Activated naive CD4-positive, alpha-beta T cell treated with anti-CD3 and anti-CD28 coated beads, Interleukin-2, amount 10 ng/mL, durations not matched to agents 7 days and 5 days (primary cell): ENCODE results near the gene TMEM143.

Experiments
- CTCF ChIA-PET: fragments of 350-600 bp; sonication (Branson Sonifier 250); formaldehyde crosslinking; loops from one replicate; lab custom pipeline; 2021; ENCODE audit warnings: antibody characterized with exemption; lab: Charles Lee
- DNase-seq: peaks from one replicate; pipeline ENCODE4 v3.0.0-alpha.2; 2020
- H3K27ac Mint-ChIP-seq: one replicate; pipeline ENCODE4 v1.8.0; 2021; ENCODE audit warnings: mild to moderate bottlenecking, moderate library complexity, mixed read lengths
- H3K27me3 Mint-ChIP-seq: one replicate; pipeline ENCODE4 v1.8.0; 2021; ENCODE audit warnings: mild to moderate bottlenecking, mixed read lengths
- H3K36me3 Mint-ChIP-seq: one replicate; pipeline ENCODE4 v1.8.0; 2021; ENCODE audit warnings: mixed read lengths
- H3K4me1 Mint-ChIP-seq: one replicate; pipeline ENCODE4 v1.8.0; 2021; ENCODE audit warnings: mixed read lengths
- H3K4me3 Mint-ChIP-seq: one replicate; pipeline ENCODE4 v1.8.0; 2021; ENCODE audit warnings: mild to moderate bottlenecking, moderate library complexity, mixed read lengths
- H3K9me3 Mint-ChIP-seq: one replicate; pipeline ENCODE4 v1.8.0; 2021; ENCODE audit warnings: mixed read lengths

TMEM143 gene

DNA sequence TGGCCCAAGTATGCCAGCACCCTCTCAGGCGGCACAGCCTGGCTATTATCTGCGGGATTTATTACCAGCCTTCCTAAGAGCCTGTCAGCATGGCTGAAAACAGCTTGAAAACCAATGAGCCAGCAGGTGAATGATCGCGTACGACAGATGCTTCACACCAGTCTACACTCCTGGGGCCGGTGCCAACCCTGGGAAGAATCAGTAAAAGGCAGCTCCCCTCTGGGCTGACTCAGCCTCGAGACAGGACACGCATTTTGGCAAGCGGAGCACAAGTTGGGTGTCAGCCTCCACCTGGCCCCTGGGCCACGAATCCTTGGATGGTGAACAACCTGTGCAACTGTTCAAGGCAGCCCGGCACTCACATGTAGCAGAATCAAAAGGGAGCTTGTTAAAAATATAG is 22.7 kb downstream of the TMEM143 start:
- CTCF ChIA-PET: interaction anchor here (1.0 to 2.2 kb wide), 3 partner anchors 10 to 27 kb away, joined by 3 to 8 read pairs (median 4); no protein-coding TSS in a partner anchor
- H3K9me3 Mint-ChIP-seq: no peaks in the 10 kb centered on the region
- H3K27ac Mint-ChIP-seq: no peak overlapping the region
- peaks cover 7% of the 10 kb centered on the region for H3K36me3 Mint-ChIP-seq
- no peak for DNase-seq
- H3K4me1 Mint-ChIP-seq: no peaks in the 10 kb centered on the region
- H3K4me3 Mint-ChIP-seq: no peak overlapping the region
- no peaks in the 10 kb centered on the region for H3K27me3 Mint-ChIP-seq

DNA sequence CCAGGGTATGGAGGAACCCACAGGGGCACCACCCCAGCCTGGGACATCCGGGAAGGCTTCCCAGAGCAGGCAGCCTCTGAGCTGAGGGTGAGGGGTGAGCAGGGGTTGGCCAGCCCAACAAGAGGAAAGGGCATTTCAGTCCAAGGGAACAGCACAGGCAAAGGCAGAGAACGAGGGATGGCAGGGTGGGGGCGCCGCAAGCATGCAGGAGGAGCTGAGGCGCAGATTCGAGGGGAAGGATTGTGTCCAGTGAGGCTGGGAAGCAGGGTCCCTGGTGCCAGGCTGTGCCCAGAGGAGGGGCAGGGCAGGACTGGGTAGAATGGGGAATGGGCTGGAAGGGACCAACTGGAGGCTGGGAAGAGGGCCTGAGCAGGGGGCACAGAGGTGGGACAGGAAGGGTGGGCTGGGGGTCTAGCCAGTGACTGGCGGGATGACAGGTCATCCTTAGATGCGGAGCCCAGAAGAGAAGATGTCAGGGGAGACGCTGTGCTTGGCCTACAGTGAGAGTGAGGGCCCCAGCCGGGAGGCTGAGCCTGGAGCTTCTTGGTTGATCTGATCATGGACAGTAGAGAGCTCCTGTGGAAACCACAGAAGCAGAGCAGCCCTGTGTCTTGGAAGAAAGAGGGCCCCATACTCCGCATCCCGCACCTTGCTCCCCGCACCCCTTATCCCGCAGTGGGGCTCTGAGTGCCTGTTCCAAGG is 24.8 kb downstream of the TMEM143 start:
- H3K27me3 Mint-ChIP-seq: no peaks in the 10 kb centered on the region
- H3K36me3 Mint-ChIP-seq: peaks cover 7% of the 10 kb centered on the region
- CTCF ChIA-PET: no interaction called here
- DNase-seq: no peak
- no peaks in the 10 kb centered on the region for H3K9me3 Mint-ChIP-seq
- no peak overlapping the region for H3K4me3 Mint-ChIP-seq
- peaks cover 10% of the 10 kb centered on the region for H3K4me1 Mint-ChIP-seq
- H3K27ac Mint-ChIP-seq: no peak overlapping the region

DNA sequence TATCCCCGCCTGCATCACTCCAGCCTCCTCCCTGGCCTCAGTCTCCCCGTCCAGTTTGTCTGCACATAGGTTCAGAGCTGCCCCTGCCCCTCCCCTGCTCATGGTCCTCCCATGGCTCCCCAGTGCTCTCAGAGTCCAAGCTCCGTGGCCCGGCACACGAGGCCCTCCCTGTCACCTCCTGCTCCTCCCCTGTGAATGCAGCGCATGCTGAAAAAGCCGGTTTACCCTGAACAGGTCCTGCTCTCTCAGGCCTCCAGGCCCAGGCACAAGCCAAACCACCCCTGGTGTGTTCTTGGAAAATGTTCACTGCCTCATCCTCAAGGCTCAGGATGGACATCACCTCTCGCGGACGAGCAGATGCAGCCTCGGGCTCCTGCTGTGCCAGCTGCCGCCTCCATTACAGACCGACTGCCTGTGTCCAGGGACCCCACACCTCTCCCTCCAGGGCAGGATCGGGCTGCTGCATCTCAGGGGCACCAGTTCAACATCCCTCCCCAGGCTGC is 25.4 kb downstream of the TMEM143 start:
- H3K36me3 Mint-ChIP-seq: peaks cover 7% of the 10 kb centered on the region
- peaks cover 11% of the 10 kb centered on the region for H3K4me1 Mint-ChIP-seq
- no peak overlapping the region for H3K27ac Mint-ChIP-seq
- CTCF ChIA-PET: no interaction called here
- H3K27me3 Mint-ChIP-seq: no peaks in the 10 kb centered on the region
- H3K9me3 Mint-ChIP-seq: no peaks in the 10 kb centered on the region
- no peak overlapping the region for H3K4me3 Mint-ChIP-seq
- DNase-seq: no peak

DNA sequence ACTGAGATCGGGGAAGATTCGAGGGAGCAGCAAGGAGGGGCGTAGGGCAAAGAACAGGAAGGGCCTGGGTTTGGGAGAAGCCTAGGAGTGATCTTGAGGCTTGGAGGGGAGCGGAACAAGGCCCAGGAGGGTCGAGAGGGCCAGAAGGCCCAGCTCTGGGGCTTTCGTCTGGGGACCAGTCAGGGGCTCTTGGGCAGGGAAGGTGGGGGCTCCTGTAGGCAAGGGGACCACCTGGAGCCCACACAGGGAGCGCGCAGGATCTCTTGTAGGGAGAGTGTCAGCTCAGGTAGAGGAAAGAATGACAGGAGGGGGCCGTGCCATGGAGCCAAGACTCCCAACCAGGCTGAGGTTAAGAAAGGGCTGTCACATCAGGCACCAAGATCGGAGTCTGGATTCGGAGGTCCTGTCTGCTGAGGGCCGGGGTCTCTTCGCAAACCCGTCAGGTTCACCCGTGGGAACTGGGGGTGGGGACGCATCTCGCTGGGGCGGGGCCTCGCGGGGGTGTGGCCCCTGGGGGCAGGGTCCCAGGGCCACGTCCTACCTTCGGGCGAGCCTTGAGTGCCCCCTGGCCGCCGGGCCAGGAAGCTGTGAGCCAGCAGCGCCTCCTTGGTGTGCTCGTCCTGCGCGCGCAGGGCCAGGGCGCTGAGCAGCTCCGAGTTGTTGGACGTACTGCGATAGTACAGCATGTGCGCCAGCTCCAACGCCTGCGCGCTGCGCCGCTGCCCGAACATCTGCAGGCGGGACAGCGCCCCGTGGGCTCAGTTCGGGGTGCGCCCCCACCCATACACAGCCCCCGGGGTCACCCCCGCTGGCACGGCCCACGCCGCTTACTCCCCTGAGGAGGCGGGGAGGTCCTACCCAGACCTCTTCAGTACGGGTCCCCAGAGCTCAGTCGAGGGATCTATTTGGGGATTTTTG is 30.0 kb downstream of the TMEM143 start:
- Mint-ChIP-seq H3K4me1 (peaks cover 49% of the 10 kb centered on the region), H3K9me3 (no peaks in the 10 kb centered on the region), H3K4me3 (peak overlapping the region; percentile 90), H3K27me3 (no peaks in the 10 kb centered on the region), H3K36me3 (peaks cover 30% of the 10 kb centered on the region), H3K27ac (peak overlapping the region; percentile 96)
- DNase-seq: peak; percentile 96
- CTCF ChIA-PET: interaction anchor here (0.6 to 9.2 kb wide), 22 partner anchors 11 to 283 kb away, joined by 3 to 179 read pairs (median 4); partner anchors contain the start of genes EMP3 and KDELR1

DNA sequence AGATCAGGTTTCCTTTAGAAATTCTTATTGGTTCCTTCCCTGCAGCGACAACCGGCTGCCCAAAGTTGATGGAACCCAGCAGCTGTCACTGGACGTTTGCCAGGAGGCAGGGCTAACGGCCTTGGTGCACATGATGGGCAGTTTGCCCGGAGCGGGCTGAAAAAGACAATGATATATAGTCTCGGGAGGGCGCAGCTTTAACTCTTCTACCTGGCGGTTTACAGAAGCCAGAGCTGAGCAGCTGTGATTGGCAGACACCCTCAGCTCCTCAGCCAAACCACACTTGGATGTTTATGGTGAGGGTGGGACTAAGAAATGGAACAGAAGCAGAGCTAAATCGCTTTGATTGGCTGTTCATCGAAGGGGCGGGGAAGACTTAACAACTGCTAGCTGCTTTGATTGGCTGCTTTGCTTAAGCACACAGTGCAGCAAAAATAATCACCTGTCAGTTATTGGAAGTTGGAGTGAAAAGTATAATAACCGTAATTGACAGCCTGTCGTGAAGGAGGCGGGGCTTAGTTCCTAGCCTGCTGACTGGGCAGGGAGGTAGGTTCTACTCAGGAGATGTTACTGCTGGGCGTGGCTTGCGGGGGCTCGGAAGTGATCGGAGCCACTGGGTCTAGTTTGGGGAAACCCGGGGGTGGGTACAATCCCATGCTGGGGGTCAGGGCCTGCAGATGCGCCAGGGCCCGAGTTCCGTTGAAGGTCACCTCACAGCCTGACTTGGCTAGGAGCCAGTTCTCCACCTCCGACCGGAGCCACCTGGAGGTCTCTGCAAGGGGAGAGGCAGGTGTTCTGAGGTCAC is 30.9 kb downstream of the TMEM143 start:
- Mint-ChIP-seq H3K4me3 (peak overlapping the region; percentile 90), H3K4me1 (peaks cover 55% of the 10 kb centered on the region), H3K36me3 (peaks cover 36% of the 10 kb centered on the region), H3K9me3 (peaks cover 3% of the 10 kb centered on the region), H3K27ac (peak overlapping the region; percentile 96), H3K27me3 (no peaks in the 10 kb centered on the region)
- peak; percentile 99 for DNase-seq
- CTCF ChIA-PET: interaction anchor here (0.8 to 9.2 kb wide), 14 partner anchors 11 to 284 kb away, joined by 3 to 179 read pairs (median 4); partner anchors contain the start of genes EMP3 and KDELR1

DNA sequence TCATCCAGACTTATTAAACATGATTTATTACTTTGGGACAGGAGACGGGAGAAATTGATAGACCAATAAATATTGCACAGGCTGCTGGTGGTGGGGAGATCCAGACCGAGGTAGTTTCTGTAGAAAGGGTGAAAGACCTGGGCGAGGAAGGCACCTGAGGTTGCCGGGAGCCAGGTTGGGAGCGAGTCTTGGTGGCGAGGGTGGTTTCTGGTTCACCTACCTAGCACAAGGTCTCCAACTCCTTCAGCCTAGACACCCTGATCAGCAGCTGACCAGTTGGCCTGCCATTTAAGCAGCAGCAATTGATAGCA is 31.4 kb downstream of the TMEM143 start:
- Mint-ChIP-seq H3K4me3 (peak overlapping the region; percentile 90), H3K27ac (peak overlapping the region; percentile 96), H3K36me3 (peaks cover 42% of the 10 kb centered on the region), H3K9me3 (peaks cover 3% of the 10 kb centered on the region), H3K4me1 (peaks cover 61% of the 10 kb centered on the region), H3K27me3 (no peaks in the 10 kb centered on the region)
- CTCF ChIA-PET: interaction anchor here (0.8 to 9.2 kb wide), 7 partner anchors 11 to 252 kb away, joined by 3 to 179 read pairs (median 5); partner anchors contain the start of genes EMP3 and KDELR1
- DNase-seq: no peak

DNA sequence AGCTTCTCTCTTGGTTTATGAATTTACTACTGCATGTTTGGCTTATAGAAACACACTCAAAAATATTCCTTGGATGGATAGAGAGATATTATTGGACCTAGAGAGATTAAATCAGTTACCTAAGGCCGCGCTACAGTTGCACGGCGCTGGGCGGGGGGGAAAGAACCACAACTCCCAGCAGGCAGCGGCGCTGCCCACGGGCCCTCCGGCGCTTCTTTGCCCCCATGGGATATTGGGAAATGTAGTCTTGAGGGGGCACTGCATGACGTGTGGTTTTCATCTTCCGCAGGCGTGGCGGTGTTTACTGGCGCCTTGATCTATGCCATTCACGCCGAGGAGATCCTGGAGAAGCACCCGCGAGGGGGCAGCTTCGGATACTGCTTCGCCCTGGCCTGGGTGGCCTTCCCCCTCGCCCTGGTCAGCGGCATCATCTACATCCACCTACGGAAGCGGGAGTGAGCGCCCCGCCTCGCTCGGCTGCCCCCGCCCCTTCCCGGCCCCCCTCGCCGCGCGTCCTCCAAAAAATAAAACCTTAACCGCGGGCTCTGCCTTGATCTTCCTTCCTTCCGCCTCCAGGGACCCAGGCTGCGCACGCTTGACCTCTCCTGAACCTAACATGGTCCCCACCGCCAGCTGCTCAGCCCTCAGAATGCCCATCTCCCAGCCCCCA is 33.6 kb downstream of the TMEM143 start:
- H3K4me1 Mint-ChIP-seq: peaks cover 74% of the 10 kb centered on the region
- H3K36me3 Mint-ChIP-seq: peaks cover 62% of the 10 kb centered on the region
- H3K27ac Mint-ChIP-seq: peak overlapping the region; percentile 96
- no peaks in the 10 kb centered on the region for H3K27me3 Mint-ChIP-seq
- peaks cover 3% of the 10 kb centered on the region for H3K9me3 Mint-ChIP-seq
- peak overlapping the region; percentile 84 for H3K4me3 Mint-ChIP-seq
- CTCF ChIA-PET: interaction anchor here (9.2 kb wide), 1 partner anchor 9 kb away, joined by 179 read pairs; the partner anchor contains the start of gene EMP3
- DNase-seq: peak; percentile 92

DNA sequence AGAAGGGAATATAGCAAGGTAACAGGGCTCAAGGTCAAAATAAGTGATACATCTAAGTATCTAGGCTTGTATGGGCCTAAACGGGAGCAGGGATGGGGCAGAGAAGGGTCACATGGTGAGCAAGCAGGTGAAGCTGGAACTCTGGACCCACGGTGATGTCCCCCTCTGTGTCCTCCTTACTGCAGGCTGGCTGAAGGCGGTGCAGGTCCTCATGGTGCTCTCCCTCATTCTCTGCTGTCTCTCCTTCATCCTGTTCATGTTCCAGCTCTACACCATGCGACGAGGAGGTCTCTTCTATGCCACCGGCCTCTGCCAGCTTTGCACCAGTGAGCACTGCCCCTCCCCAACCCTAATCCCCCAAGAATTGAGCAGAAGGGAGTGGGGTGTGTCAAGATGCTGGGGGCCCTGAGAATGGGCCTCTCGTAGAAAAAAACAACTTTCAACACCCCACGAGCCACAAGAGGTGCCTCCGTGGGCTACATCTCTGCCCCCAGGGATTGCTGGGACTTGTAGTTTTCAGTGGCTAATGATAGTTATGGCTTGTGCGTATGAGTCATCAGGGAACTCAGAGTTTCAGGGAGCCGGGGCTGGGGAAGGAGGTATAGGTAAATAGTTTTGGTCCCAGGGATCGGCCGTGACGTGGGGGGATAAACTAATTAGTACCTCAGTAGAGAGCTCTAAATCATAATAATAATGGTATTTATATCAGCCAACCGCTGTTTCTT is 34.4 kb downstream of the TMEM143 start:
- peak; percentile 58 for DNase-seq
- H3K9me3 Mint-ChIP-seq: peaks cover 3% of the 10 kb centered on the region
- no peaks in the 10 kb centered on the region for H3K27me3 Mint-ChIP-seq
- peaks cover 74% of the 10 kb centered on the region for H3K4me1 Mint-ChIP-seq
- peak overlapping the region; percentile 96 for H3K27ac Mint-ChIP-seq
- peaks cover 63% of the 10 kb centered on the region for H3K36me3 Mint-ChIP-seq
- H3K4me3 Mint-ChIP-seq: peak overlapping the region; percentile 84
- CTCF ChIA-PET: interaction anchor here (9.2 kb wide), 1 partner anchor 8 kb away, joined by 179 read pairs; the partner anchor contains the start of gene EMP3

DNA sequence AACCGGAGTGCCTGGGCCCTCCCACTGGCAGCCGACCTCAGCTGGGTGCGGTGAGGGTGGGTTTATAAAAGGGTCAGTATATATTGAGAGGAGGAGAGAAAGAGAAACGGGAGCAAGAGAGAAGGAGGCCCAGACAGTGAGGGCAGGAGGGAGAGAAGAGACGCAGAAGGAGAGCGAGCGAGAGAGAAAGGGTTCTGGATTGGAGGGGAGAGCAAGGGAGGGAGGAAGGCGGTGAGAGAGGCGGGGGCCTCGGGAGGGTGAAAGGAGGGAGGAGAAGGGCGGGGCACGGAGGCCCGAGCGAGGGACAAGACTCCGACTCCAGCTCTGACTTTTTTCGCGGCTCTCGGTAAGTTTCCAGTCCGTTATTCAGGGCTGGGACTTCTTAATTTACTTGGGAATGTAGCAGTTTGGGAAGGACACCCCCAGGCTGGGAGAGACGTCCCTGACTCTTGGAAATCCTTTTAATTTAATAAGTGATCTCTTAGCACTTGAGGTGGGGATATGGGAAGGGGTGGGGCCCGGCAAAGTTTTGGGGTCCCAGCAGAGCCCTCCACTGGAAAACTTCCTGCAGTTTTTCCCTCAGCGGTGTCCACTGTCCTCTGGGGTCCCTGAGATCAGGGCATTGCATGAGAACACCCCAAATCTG is 38.4 kb downstream of the TMEM143 start, which contains the start of gene EMP3:
Gene EMP3, plus strand, starts transcription at position 288 of the 646 bp plus-strand sequence. CDS start 1,293 bp downstream, outside the sequence.
- Mint-ChIP-seq H3K36me3 (peaks cover 53% of the 10 kb centered on the region), H3K9me3 (peaks cover 3% of the 10 kb centered on the region), H3K27ac (peak within 1 kb of the TSS; percentile 92), H3K4me3 (peak within 1 kb of the TSS; percentile 93), H3K27me3 (no peaks in the 10 kb centered on the region), H3K4me1 (peaks cover 85% of the 10 kb centered on the region)
- DNase-seq: peak; percentile 94
- CTCF ChIA-PET: interaction anchor here (1.0 to 8.0 kb wide), 2 partner anchors 8 to 59 kb away, joined by 3 to 179 read pairs; no protein-coding TSS in a partner anchor

DNA sequence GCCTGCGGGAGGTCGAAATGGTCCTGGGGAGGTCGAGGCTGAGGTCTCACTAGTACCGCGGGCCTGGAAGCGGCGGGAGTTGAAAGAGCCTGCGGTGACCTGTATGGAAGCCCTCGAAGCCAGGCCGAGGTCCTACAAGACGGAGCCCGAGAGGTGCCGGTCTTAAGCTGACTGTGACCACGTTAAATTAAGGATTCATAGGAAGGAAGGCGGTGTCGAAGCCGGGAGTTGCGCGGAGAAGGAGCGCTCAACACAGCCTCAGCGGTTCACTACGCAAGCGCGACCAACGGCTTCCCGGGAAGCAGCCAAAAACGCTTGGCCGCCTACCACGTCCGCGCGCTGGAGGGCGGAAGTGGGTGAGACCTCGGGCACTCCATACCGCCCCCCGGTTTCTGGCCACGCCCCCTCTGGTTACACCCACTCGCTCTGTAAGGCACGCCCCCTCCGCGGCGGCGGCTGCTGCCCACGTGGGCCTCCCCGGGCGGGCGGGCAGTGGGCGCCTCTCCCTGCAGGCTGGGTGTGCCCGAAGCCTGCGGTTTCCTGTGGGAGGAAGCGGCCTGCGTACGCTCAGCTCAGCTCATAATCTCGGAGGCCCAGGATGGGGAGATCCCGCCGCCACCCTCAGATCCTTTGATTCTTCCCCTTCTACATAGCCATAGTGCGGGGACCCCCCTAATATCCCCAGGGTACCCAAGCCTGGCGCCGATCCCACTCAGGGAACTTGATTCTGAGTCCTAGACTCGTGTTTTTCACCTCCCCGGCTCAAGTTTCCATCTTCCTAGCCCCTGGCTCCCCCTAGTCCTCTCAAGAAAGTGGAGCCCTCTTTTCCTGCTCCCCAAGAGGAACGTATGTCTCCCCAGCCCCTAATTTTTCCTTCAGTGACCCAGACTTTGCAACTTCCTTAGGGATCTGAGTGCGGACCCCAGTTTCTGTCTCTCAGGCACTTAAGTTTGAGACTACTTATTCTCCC is 41.8 kb downstream of the TMEM143 start:
- H3K27ac Mint-ChIP-seq: peak overlapping the region; percentile 97
- peaks cover 23% of the 10 kb centered on the region for H3K36me3 Mint-ChIP-seq
- CTCF ChIA-PET: interaction anchor here (1.1 to 8.0 kb wide), 2 partner anchors 11 to 263 kb away, joined by 6 to 179 read pairs; no protein-coding TSS in a partner anchor
- H3K9me3 Mint-ChIP-seq: no peaks in the 10 kb centered on the region
- peaks cover 61% of the 10 kb centered on the region for H3K4me1 Mint-ChIP-seq
- peaks cover 13% of the 10 kb centered on the region for H3K27me3 Mint-ChIP-seq
- peak overlapping the region; percentile 92 for H3K4me3 Mint-ChIP-seq
- DNase-seq: peak; percentile 99

DNA sequence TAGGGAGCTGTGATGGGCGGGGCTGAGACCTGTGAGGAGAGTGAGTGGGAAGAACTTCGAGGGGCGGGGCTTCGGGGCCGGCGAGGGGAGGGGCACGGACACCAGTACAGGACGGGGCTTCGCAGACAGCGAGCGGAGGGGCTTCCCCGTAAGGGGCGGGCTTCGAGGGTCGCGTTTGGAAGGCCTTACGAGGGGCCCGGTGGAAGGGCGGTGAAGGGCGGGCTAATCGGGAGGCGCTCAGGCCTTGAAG is 42.4 kb downstream of the TMEM143 start:
- CTCF ChIA-PET: interaction anchor here (1.1 to 8.0 kb wide), 2 partner anchors 12 to 263 kb away, joined by 6 to 179 read pairs; no protein-coding TSS in a partner anchor
- Mint-ChIP-seq H3K9me3 (no peaks in the 10 kb centered on the region), H3K27me3 (peaks cover 13% of the 10 kb centered on the region), H3K4me1 (peaks cover 58% of the 10 kb centered on the region), H3K36me3 (peaks cover 18% of the 10 kb centered on the region), H3K4me3 (peak overlapping the region; percentile 92), H3K27ac (peak overlapping the region; percentile 97)
- peak; percentile 100 for DNase-seq
